K562 (cell line): ENCODE results near the gene TUBGCP5. TPM values are rescaled to one million over a fixed set of nuclear protein-coding genes. Genes with fewer than 3 reads are reported as not detected.

Experiments used
- ATAC-seq: fragments of 200-7000 bp; cut with Tn5 transposase; 3 replicates; pipeline ENCODE4 v1.9.1; 2020; ENCODE audit warnings: moderate library complexity
- BruUV-seq: library from RNA; stranded (reverse); fragments of 400-500 nt; replicated peaks from 2 replicates; lab custom pipeline; 2021; lab: Mats Ljungman, UMichigan
- CTCF ChIA-PET: fragments of 300-600 bp; formaldehyde crosslinking; extraction: SDS; loops from one replicate; lab custom pipeline; 2021; ENCODE audit warnings: low intra/inter-chr PET ratio; lab: Yijun Ruan, JAX
- POLR2A ChIA-PET: fragments of 300-600, 350-650 bp; sonication (Branson Sonifier 250); formaldehyde crosslinking; extraction: SDS; loops from one replicate; lab custom pipeline; 2021; ENCODE audit warnings: antibody characterized with exemption, inconsistent platforms; lab: Yijun Ruan, JAX
- DNase-seq, 4 experiments: peaks; one replicate each; pipeline versions ENCODE4 v3.0.0 to v3.0.0-alpha.2; 2011 to 2018; ENCODE audit warnings: low spot score in 3 of 4, mixed read lengths in 3 of 4; ENCODE audit errors: extremely low read depth in 1 of 4
- FAIRE-seq: peaks from 2 replicates; lab custom pipeline; 2011; peaks lifted over from hg19 to GRCh38; lab: Jason Lieb, UNC
- H2AFZ ChIP-seq: 2 replicates; pipeline ENCODE4 v1.6.0; 2011; ENCODE audit warnings: low read depth, low read length, control low read depth, inconsistent platforms
- H3K27ac ChIP-seq: fragments of 200-600 bp; 3 replicates; pipeline ENCODE4 v1.8.0; 2011; ENCODE audit warnings: low read depth, mild to moderate bottlenecking, control low read depth, inconsistent platforms, low read length, moderate library complexity, mixed read lengths; ENCODE audit errors: extremely low read depth
- H3K27me3 ChIP-seq, 2 experiments: fragments of 300-600 bp in 1 of 2; 2 replicates in 1 of 2; 3 replicates in 1 of 2; pipeline versions ENCODE4 v1.6.0 to v1.8.0; 2011; ENCODE audit warnings: inconsistent platforms in 2 of 2, low read length in 2 of 2, mild to moderate bottlenecking in 1 of 2, mixed read lengths in 1 of 2, moderate library complexity in 1 of 2; ENCODE audit not compliant: control insufficient read depth in 2 of 2, insufficient read depth in 2 of 2
- H3K36me3 ChIP-seq: fragments of 300-600 bp; 3 replicates; pipeline ENCODE4 v1.8.0; 2011; ENCODE audit warnings: mild to moderate bottlenecking, low read length, inconsistent platforms; ENCODE audit not compliant: control insufficient read depth, insufficient read depth
- H3K4me1 ChIP-seq, 2 experiments: fragments of 200-600 bp in 1 of 2; replicated peaks in 1 of 2; 2 replicates in 1 of 2; 3 replicates in 1 of 2; pipeline versions ENCODE4 v1.5.1 to v1.8.0; 2011; ENCODE audit warnings: inconsistent platforms in 2 of 2, low read length in 2 of 2, mild to moderate bottlenecking in 1 of 2, mixed read lengths in 1 of 2, moderate library complexity in 1 of 2; ENCODE audit not compliant: control insufficient read depth in 2 of 2, insufficient read depth in 2 of 2
- H3K4me2 ChIP-seq: 2 replicates; pipeline ENCODE4 v1.6.1; 2011; ENCODE audit warnings: low read length, control low read depth, inconsistent platforms, mixed read lengths; ENCODE audit not compliant: insufficient read depth
- H3K4me3 ChIP-seq: fragments of 200-600 bp; sonication (generic), shearing (Covaris generic); 2 replicates; pipeline ENCODE4 v1.5.1; 2016; ENCODE audit warnings: control low read depth, inconsistent platforms
- H3K79me2 ChIP-seq: fragments of 200-600 bp; 3 replicates; pipeline ENCODE4 v1.8.0; 2011; ENCODE audit warnings: low read length, inconsistent platforms; ENCODE audit not compliant: control insufficient read depth, insufficient read depth
- H3K9ac ChIP-seq, 2 experiments: 2 replicates each; pipeline versions ENCODE4 v1.6.0 to v1.6.1; 2011; ENCODE audit warnings: low read depth in 2 of 2, low read length in 2 of 2, control low read depth in 1 of 2, inconsistent platforms in 1 of 2, mild to moderate bottlenecking in 1 of 2, mixed read lengths in 1 of 2; ENCODE audit not compliant: insufficient read depth in 1 of 2
- H3K9me1 ChIP-seq: one replicate; pipeline ENCODE4 v1.6.0; 2011; ENCODE audit warnings: inconsistent platforms, mild to moderate bottlenecking, low read length, moderate library complexity; ENCODE audit not compliant: control insufficient read depth, insufficient read depth
- H3K9me3 ChIP-seq: replicated peaks from 2 replicates; pipeline ENCODE4 v1.5.1; 2011; ENCODE audit warnings: low read depth, low read length, inconsistent platforms; ENCODE audit not compliant: control insufficient read depth, insufficient read depth
- H4K20me1 ChIP-seq: replicated peaks from 2 replicates; pipeline ENCODE4 v1.6.1; 2011; ENCODE audit warnings: low read length, inconsistent platforms, mixed read lengths; ENCODE audit not compliant: control insufficient read depth, insufficient read depth
- CEBPG ChIP-seq, 3 experiments: fragments of 200-800 bp in 1 of 3; sonication (Bioruptor generic) in 1 of 3; sonication (generic) in 1 of 3; formaldehyde crosslinking in 1 of 3; IDR thresholded peaks in 2 of 3; conservative IDR thresholded peaks in 1 of 3; 2 replicates each; pipeline versions ENCODE4 v1.6.1 to v1.8.0; 2016 to 2022; ENCODE audit warnings: missing compliant biosample characterization in 2 of 3, missing genetic modification characterization in 2 of 3, mild to moderate bottlenecking in 1 of 3, missing genetic modification reagents in 1 of 3
- CTCF ChIP-seq, 3 experiments: IDR thresholded peaks in 2 of 3; conservative IDR thresholded peaks in 1 of 3; 2 replicates each; pipeline ENCODE4 v1.5.1; 2011 to 2012; ENCODE audit warnings: low read length in 3 of 3, mild to moderate bottlenecking in 3 of 3, control low read depth in 2 of 3, improper control_type of control experiment in 1 of 3, inconsistent platforms in 1 of 3, low read depth in 1 of 3, mixed read lengths in 1 of 3, moderate library complexity in 1 of 3; ENCODE audit not compliant: insufficient read depth in 2 of 3
- E2F5 ChIP-seq: sonication (generic); formaldehyde crosslinking; IDR thresholded peaks from 2 replicates; pipeline ENCODE4 v1.8.0; 2022; ENCODE audit warnings: mild to moderate bottlenecking, missing genetic modification reagents
- EWSR1 ChIP-seq: fragments of 450-650 bp; IDR thresholded peaks from 2 replicates; pipeline ENCODE4 v1.6.1; 2018; ENCODE audit warnings: borderline replicate concordance, mild to moderate bottlenecking, low read depth, moderate library complexity; ENCODE audit not compliant: partially characterized antibody
- LEF1 ChIP-seq: fragments of 450-650 bp; IDR thresholded peaks from 2 replicates; pipeline ENCODE4 v1.6.1; 2016; ENCODE audit warnings: mild to moderate bottlenecking
- NR4A1 ChIP-seq, 2 experiments: fragments of 250-450 bp in 1 of 2; fragments of 450-650 bp in 1 of 2; sonication (Bioruptor Pico) in 1 of 2; IDR thresholded peaks; 2 replicates each; pipeline versions ENCODE4 v1.4.0 to v1.6.1; 2016 to 2020; ENCODE audit warnings: mild to moderate bottlenecking in 2 of 2, missing compliant biosample characterization in 1 of 2, missing genetic modification characterization in 1 of 2, moderate library complexity in 1 of 2
- POLR3G ChIP-seq: IDR thresholded peaks from 2 replicates; pipeline ENCODE4 v1.6.1; 2011; ENCODE audit not compliant: insufficient read length, insufficient replicate concordance; ENCODE audit errors: extremely low read depth
- PRMT5 ChIP-seq: sonication (generic); formaldehyde crosslinking; IDR thresholded peaks from 2 replicates; pipeline ENCODE4 v1.5.0; 2020; ENCODE audit warnings: missing genetic modification reagents
- PRPF4 ChIP-seq: fragments of 200-400 bp; formaldehyde crosslinking; IDR thresholded peaks from one replicate; pipeline ENCODE4 v1.6.1; 2017; ENCODE audit warnings: low read length, low read depth, mild to moderate bottlenecking; ENCODE audit not compliant: insufficient read depth, poor library complexity, severe bottlenecking
- RBM14 ChIP-seq: fragments of 200-400 bp; formaldehyde crosslinking; IDR thresholded peaks from 2 replicates; pipeline ENCODE4 v1.6.1; 2018; ENCODE audit warnings: low read depth, mild to moderate bottlenecking, low read length, moderate library complexity, borderline replicate concordance; ENCODE audit not compliant: insufficient read depth
- SFPQ ChIP-seq: fragments of 200-400 bp; formaldehyde crosslinking; IDR thresholded peaks from 2 replicates; pipeline ENCODE4 v1.6.1; 2017; ENCODE audit warnings: mild to moderate bottlenecking, low read depth, low read length, moderate library complexity
- ZBTB26 ChIP-seq: fragments of 450-650 bp; formaldehyde crosslinking; IDR thresholded peaks from 2 replicates; pipeline ENCODE4 v1.4.0; 2022; ENCODE audit warnings: missing genetic modification characterization
- ZNF253 ChIP-seq: fragments of 250-450 bp; sonication (Bioruptor Pico); conservative IDR thresholded peaks from 2 replicates; pipeline ENCODE4 v1.6.1; 2021; ENCODE audit warnings: mild to moderate bottlenecking
- ZNF785 ChIP-seq: fragments of 250-450 bp; sonication (Bioruptor Pico); IDR thresholded peaks from 2 replicates; pipeline ENCODE4 v1.4.0; 2020; ENCODE audit warnings: mild to moderate bottlenecking
- WGBS: fragments of 100-300 bp; shearing (Covaris generic); methylation state at CpG from one replicate; pipeline ENCODE4 v1.1.6; 2016; ENCODE audit warnings: low coverage, mixed read lengths; ENCODE audit not compliant: insufficient coverage; ENCODE audit errors: missing lambda C conversion rate; 5-methylcytosine and 5-hydroxymethylcytosine counted together
- in situ Hi-C: fragments of 300-500 bp; cut with MboI; formaldehyde crosslinking; loops from 4 replicates; pipeline ENCODE4 v1.15.0; 2018; ENCODE audit warnings: inconsistent platforms, mixed read lengths
- intact Hi-C: fragments of 100-400 bp; cut with micrococcal nuclease; formaldehyde crosslinking; loops from 2 replicates; pipeline ENCODE4 v1.14.2; 2022
- polyA plus RNA-seq, 8 experiments: library from polyadenylated mRNA; depleted of rRNA in 4 of 8; stranded (reverse) in 5 of 8; unstranded in 3 of 8; fragments of >200 nt; fragmentation: Nextera tagmentation in 2 of 8; fragmentation: Illumina TruSeq in 1 of 8; extraction: Ambion mirVana in 2 of 8; extraction: Trizol in 1 of 8; gene quantifications; 2 replicates each; pipeline versions ENCODE4 v1.2.1 to v1.2.3, GENCODE V29; 2011 to 2014; ENCODE audit warnings: inconsistent platforms in 1 of 8, missing spikeins in 1 of 8
- total RNA-seq, 7 experiments: library from RNA; depleted of rRNA in 6 of 7; stranded (reverse); fragments of >200 nt in 6 of 7; fragmentation: Illumina TruSeq in 2 of 7; extraction: Trizol in 2 of 7; gene quantifications; 2 replicates each; pipeline versions ENCODE4 v1.2.1 to v1.2.3, GENCODE V29; 2011 to 2021; ENCODE audit warnings: low replicate concordance in 1 of 7

TUBGCP5 gene
- total and polyA plus RNA-seq, 9 of the 15 experiments (the other 6 are each of a cell fraction or from before 2014, with no cell fraction given) = 5.8 to 33.9 (median 23.2) TPM

GRCh38 chr15:22955544-22956119 lies 83.7 kb downstream of the TUBGCP5 start:
- Histone ChIP-seq H3K9ac (no peak overlapping the region), H3K9me3 (no peaks in the 10 kb centered on the region), H3K27me3 (no peaks in the 10 kb centered on the region; a peak in 1 of 5 replicates), H4K20me1 (peaks cover 4% of the 10 kb centered on the region), H3K4me1 (peaks cover 0 to 31% of the 10 kb centered on the region in 2 experiments; a peak in 2 of 5 replicates), H3K4me2 (no peak overlapping the region), H3K36me3 (no peaks in the 10 kb centered on the region), H3K9me1 (peaks cover 10% of the 10 kb centered on the region), H3K4me3 (no peak overlapping the region), H2AFZ (no peak overlapping the region), H3K27ac (no peak overlapping the region), H3K79me2 (peaks cover 14% of the 10 kb centered on the region)
- 37% methylated on average over 6 of the region's 6 CpGs for WGBS
- DNase-seq (no peak), ATAC-seq (no peak), FAIRE-seq (no peak)
- intact Hi-C loops (no loop called here), in situ Hi-C loops (no loop called here)
- no TSS peak for BruUV-seq
- ChIA-PET CTCF (no interaction called here), POLR2A (interaction anchor here (0.5 kb wide), 1 partner anchor 31 kb away, joined by 3 read pairs; no protein-coding TSS in a partner anchor)
- TF ChIP-seq CEBPG (CRISPR knock-in tag; IDR thresholded peaks at IDR 0.05) (no peak), CEBPG (tag; conservative IDR thresholded peaks at IDR 0.05 in 1 of 2, IDR thresholded peaks at IDR 0.05 in 1 of 2) (no peak), PRMT5 (CRISPR knock-in tag) (no peak), ZNF785 (no peak), PRPF4 (no peak), EWSR1 (no peak), ZNF253 (CRISPR knock-in tag) (no peak), SFPQ (no peak), LEF1 (no peak), ZBTB26 (CRISPR knock-in tag) (no peak), CTCF (IDR thresholded peaks at IDR 0.05 in 2 of 3, conservative IDR thresholded peaks at IDR 0.05 in 1 of 3; ENCODE audit: insufficient read depth in 2 of 3, low read depth in 1 of 3, low read length in 3 of 3) (no peak), RBM14 (no peak), POLR3G (no peak), E2F5 (CRISPR knock-in tag) (no peak), NR4A1 (CRISPR knock-in tag; IDR thresholded peaks at IDR 0.05) (no peak), NR4A1 (tag; IDR thresholded peaks at IDR 0.05) (no peak)
